HG02763 (cell line): ENCODE results near the gene SUFU.

Experiments used
- ATAC-seq: cut with Tn5 transposase; IDR thresholded peaks from one replicate; pipeline ENCODE4 v1.9.1; 2021; ENCODE audit warnings: mild to moderate bottlenecking, moderate library complexity; ENCODE audit not compliant: unreplicated experiment

The SUFU gene

DNA sequence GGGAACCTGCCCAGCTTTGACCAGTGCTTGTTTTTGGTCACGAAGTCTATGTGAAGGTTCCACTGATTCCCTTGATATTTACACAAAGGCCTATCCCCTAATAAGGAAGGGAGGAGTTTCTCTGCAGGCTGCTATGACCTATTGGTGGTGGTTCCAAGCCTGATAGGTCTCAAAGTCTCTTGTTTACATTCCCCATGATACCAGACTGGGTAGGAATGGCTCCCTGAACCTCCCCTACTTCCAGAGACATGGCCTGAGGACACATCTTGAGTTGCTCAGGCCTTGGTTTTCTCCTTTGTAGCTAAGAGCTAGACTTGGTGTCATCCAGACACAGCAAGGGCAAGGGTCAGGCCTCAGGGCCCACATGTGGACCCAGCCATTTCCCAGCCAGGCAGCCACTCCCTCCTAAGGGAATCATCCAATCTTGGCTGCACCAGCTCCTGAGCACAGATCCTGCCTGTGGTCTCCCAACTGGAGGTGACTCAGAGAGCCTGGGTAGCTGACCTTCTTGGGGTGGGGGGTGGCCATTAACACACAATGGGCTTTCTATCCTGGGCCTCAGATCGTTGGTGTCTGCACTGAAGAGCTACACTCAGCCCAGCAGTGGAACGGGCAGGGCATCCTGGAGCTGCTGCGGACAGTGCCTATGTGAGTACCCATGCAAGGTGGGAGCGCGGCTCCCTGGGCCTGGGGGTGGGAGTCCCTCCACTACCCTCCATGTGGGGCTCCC, 89.5 kb downstream of the SUFU start:
- ATAC-seq: no peak

DNA sequence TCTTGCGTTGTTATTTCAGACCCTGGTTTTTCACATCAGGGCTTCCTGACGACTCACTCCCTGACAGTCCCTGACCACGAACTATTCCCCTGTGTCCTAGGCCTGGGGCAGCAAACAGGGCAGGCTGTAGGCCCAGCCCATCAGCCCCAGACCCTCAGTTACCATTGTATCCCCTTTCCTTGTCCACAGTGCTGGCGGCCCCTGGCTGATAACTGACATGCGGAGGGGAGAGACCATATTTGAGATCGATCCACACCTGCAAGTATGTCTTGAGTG, 90.0 kb downstream of the SUFU start:
- ATAC-seq: no peak

- ATAC-seq: no peak
Observed at GRCh38 chr10:102595293-102595692, 91.5 kb downstream of the SUFU start.

GRCh38 chr10:102595897-102596296, 92.1 kb downstream of the SUFU start:
- no peak for ATAC-seq

- ATAC-seq: no peak
Observed at GRCh38 chr10:102596506-102596971, 92.8 kb downstream of the SUFU start.

GRCh38 chr10:102597131-102597991, 93.6 kb downstream of the SUFU start:
- no peak for ATAC-seq

GRCh38 chr10:102598243-102598642, 94.5 kb downstream of the SUFU start:
- no peak for ATAC-seq

DNA sequence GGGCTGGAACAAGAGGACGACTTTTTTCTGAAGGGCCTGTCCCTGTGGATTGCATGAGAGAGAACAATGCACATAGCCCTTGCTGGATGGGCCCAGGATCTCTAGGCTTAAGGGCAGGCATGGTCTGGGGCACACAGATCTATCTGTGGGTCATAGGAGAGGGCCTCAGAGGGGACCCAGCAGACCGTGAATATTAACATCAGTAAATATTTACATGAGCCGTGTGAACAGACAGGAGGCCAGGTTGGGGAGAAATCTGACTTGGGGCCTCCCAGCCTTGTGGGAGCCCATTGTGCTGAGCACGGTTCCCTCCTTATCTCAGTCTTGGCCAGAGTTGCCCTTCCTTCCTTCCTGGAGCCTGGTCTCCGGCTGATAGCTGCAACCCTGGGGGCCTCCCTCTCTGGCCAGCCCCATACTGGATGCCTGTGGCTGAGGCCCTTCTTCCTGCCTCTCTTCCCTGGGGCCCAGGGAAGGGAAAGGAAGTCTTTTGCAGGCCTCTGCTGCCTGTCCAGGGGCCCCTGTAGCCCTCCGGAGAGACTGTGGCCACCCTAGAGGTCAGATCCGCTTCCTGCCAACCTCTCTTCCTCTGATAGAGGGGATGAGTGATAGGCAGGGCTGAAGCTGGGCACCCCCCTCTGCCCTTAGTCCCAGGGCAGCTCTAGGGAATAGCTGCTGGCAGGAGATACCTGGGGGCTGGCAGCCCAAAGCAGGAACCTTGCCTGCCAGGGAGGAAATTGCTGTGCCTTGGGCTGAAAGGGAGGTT, 96.0 kb downstream of the SUFU start:
- no peak for ATAC-seq

DNA sequence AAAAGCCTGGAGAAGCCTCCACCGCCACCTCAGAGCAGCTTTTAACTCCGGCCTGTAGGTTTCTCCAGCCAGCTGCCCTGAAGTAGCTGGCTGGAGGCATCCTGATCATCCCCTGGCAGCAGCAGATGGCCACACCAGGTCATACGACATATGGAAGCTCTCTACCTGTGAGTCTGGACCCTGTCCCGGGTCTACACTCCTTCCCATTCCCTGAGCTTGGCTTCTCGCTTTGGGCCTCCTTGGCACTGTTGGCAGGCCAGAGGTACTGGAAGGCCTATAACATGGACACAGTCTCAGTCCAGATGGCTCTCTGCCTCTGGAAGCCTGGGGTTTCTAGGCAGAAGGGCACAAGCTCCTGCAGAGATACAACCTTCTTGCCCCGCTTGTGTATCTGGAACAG, 97.0 kb downstream of the SUFU start:
- no peak for ATAC-seq

DNA sequence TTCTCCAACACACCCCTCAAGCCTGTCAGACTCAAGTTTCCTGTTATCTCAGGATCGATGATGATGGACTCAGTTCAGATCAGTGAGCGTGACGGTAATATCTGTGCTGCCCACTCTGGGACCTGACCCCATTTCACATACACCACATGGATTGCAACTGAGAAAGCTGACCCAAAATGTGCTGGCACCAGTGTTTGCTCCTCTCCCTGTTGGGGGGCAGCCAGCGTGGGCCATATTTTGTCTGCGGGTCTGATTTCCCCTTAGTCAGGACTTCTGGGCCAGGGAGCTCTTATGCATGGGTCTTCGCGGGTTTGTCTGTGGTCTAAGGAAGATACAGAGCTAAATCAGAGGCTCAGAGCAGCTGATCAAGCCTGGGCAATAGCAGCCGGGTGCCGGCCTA, 97.9 kb downstream of the SUFU start:
- no peak for ATAC-seq

DNA sequence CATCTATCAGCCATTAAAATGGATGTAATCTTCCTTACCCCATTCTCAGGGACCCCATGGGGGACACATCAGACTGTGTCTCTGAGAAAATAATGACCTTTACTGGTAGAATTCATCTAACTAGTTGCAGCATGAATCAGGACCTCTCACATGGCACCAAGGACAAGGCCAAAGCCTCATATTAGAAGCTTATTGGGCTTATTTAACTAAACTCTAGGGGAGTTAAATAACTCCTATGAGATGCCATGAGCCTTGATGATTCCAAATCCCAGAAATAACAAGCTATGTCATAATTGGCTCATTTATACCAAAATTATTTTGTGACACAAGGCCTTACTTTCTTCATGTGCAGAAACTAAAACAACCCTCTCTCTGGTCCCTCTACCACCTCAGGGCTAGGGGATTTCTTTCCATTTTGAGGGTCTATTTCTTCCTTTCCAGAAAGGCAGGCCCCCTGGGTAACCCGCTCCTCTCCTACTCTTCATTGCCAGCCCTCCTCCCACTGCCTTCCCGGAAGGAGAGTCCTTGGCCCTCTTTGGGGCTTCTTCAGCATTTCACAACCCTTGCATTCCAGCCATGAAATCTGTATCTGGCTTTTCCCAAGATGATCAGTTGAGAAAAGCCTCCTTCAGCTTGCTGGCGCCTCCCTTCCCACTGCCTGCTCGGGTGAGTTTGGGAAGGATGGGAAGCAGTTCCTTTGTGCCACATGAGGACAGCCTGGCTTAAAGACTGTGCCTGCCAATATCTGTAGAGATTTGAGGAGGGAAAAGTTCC, 98.7 kb downstream of the SUFU start:
- no peak for ATAC-seq

DNA sequence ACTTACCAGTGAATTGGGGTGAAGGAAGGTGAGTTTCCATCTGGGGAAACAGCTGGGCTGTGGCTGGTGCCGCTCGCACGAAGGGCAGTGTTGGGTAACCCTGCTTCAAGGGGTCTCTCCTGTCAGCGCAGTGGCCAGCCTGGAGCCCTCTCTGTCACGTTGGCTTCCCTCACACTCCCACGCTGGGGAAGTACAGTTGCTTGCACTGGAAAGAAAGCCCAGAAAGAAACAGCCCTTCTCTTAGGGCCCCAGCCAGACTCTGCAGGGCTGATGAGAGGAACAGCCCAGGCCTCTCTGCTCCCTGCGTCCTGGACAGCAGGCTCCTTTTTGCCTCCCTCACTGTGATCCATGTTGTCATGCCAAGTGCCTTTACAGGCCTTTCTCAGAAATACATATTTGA, 100.2 kb downstream of the SUFU start:
- ATAC-seq: no peak

- ATAC-seq: no peak
Observed at GRCh38 chr10:102604439-102604841, 100.7 kb downstream of the SUFU start.

- no peak for ATAC-seq
Observed at GRCh38 chr10:102605712-102606111, 101.9 kb downstream of the SUFU start.

- no peak for ATAC-seq
Observed at GRCh38 chr10:102608487-102608886, 104.7 kb downstream of the SUFU start.

DNA sequence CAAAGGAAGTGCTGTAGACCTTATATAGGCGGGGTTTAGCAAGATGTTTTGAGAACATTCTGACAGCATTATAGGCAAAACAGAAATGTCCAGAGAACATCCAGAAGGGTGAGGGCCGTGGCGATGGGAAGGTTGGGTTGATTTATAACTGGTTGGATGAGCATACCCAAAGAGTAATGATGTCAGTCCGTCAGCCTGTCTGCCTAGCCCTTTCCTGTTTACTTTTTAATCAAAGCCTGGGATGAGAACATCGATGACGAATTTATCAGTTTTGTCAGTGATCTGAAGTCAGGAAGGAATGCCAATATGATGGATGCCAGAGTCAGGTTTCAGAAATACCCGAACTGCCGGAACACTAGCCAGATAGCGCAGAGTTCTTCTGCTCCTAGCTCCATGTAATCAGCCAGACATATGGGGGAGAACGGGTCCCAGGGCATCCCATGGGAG, 106.7 kb downstream of the SUFU start:
- no peak for ATAC-seq

- ATAC-seq: no peak
Observed at GRCh38 chr10:102611514-102612087, 107.8 kb downstream of the SUFU start.

DNA sequence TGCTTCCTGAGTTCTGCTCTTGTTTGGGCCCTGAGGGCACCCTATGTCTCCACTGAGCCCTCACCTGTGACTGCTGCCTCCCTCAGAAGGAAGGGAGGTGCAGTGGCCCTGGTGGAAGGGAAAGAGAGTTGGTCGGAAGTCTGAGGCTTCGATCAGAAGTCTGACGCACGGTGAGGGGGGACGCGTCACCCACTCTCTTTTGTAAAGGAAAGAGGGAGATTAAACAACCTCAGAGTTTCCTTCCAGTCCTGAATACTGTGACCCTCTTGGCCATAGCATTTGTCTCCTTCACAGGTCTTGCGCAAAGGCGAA, 109.1 kb downstream of the SUFU start:
- ATAC-seq: no peak

DNA sequence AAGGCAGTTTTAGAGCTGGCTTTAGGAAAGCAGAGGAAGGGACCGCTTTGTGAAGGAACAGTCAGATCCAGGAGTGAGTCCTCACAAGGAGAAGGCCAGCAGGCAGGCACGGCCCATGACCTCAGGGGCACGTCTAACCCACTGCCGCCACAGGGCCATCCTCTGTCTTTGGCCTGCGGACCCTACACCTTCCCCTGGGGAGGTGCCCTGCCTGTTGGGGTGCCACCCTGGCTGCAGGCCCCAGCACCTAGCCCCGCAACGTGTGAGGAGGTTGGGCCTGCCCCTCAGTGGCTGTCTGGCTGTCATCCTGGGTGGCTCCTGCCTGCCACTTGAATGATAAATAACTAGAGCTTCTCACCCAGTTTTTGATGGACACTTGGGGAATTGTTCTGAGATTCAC, 109.5 kb downstream of the SUFU start:
- ATAC-seq: no peak

GRCh38 chr10:102613785-102614184, 110.0 kb downstream of the SUFU start:
- ATAC-seq: no peak

GRCh38 chr10:102614888-102615287, 111.1 kb downstream of the SUFU start:
- no peak for ATAC-seq
